ENCODE data around the gene SRBD1. TPM values are rescaled to one million over a fixed set of nuclear protein-coding genes. Genes with fewer than 3 reads are reported as not detected.

The SRBD1 gene
- total and polyA plus RNA-seq, 2 experiments from 2014 or later: 10.6 to 13.7 TPM

GRCh38 chr2:45397292-45397691 is 213.8 kb downstream of the SRBD1 start:
- no peak for DNase-seq (ENCODE audit: low read depth in 1 of 2, low spot score in 1 of 2)
- H3K27ac ChIP-seq: no peak overlapping the region
- H3K4me3 ChIP-seq: no peak overlapping the region
- no peaks in the 10 kb centered on the region for H3K9me3 ChIP-seq (ENCODE audit: low read depth)
- H3K36me3 ChIP-seq: no peaks in the 10 kb centered on the region
- no peak for TF ChIP-seq CTCF (IDR thresholded peaks at IDR 0.05; ENCODE audit: low read depth, low read length)
- H3K4me1 ChIP-seq (ENCODE audit: low read depth): peaks cover 23% of the 10 kb centered on the region
- H3K27me3 ChIP-seq: no peaks in the 10 kb centered on the region

- peaks cover 28% of the 10 kb centered on the region for H3K4me1 ChIP-seq (ENCODE audit: low read depth)
- H3K9me3 ChIP-seq (ENCODE audit: low read depth): no peaks in the 10 kb centered on the region
- no peak overlapping the region for H3K4me3 ChIP-seq
Observed at GRCh38 chr2:45396671-45397070, 214.4 kb downstream of the SRBD1 start.

GRCh38 chr2:45394842-45395241 is 216.2 kb downstream of the SRBD1 start:
- Histone ChIP-seq H3K9me3 (ENCODE audit: low read depth) (no peaks in the 10 kb centered on the region), H3K27me3 (no peaks in the 10 kb centered on the region), H3K4me3 (no peak overlapping the region), H3K4me1 (ENCODE audit: low read depth) (peaks cover 43% of the 10 kb centered on the region), H3K36me3 (no peaks in the 10 kb centered on the region), H3K27ac (no peak overlapping the region)
- no peak for TF ChIP-seq CTCF (IDR thresholded peaks at IDR 0.05; ENCODE audit: low read depth, low read length)
- peak in 1 of 2 donors; percentile 40 for DNase-seq (ENCODE audit: low read depth in 1 of 2, low spot score in 1 of 2)

More at GRCh38 chr2:45396671-45397070, 214.4 kb downstream of the SRBD1 start:
- Histone ChIP-seq H3K27me3 (no peaks in the 10 kb centered on the region), H3K36me3 (no peaks in the 10 kb centered on the region), H3K27ac (no peak overlapping the region)
- no peak for DNase-seq (ENCODE audit: low read depth in 1 of 2, low spot score in 1 of 2)
- no peak for TF ChIP-seq CTCF (IDR thresholded peaks at IDR 0.05; ENCODE audit: low read depth, low read length)

GRCh38 chr2:45394216-45394615 is 216.9 kb downstream of the SRBD1 start:
- DNase-seq (ENCODE audit: low read depth in 1 of 2, low spot score in 1 of 2): no peak
- Histone ChIP-seq H3K4me3 (no peak overlapping the region), H3K27me3 (no peaks in the 10 kb centered on the region), H3K4me1 (ENCODE audit: low read depth) (peaks cover 43% of the 10 kb centered on the region), H3K9me3 (ENCODE audit: low read depth) (no peaks in the 10 kb centered on the region), H3K36me3 (no peaks in the 10 kb centered on the region), H3K27ac (no peak overlapping the region)
- no peak for TF ChIP-seq CTCF (IDR thresholded peaks at IDR 0.05; ENCODE audit: low read depth, low read length)

- Histone ChIP-seq H3K4me3 (no peak overlapping the region), H3K27ac (no peak overlapping the region), H3K4me1 (ENCODE audit: low read depth) (peaks cover 41% of the 10 kb centered on the region), H3K9me3 (ENCODE audit: low read depth) (no peaks in the 10 kb centered on the region), H3K27me3 (no peaks in the 10 kb centered on the region), H3K36me3 (no peaks in the 10 kb centered on the region)
- no peak for TF ChIP-seq CTCF (IDR thresholded peaks at IDR 0.05; ENCODE audit: low read depth, low read length)
- peak in 1 of 2 donors; percentile 41 for DNase-seq (ENCODE audit: low read depth in 1 of 2, low spot score in 1 of 2)
Observed at GRCh38 chr2:45391866-45392265, 219.2 kb downstream of the SRBD1 start.

GRCh38 chr2:45390861-45391260 is 220.2 kb downstream of the SRBD1 start:
- Histone ChIP-seq H3K4me3 (no peak overlapping the region), H3K9me3 (ENCODE audit: low read depth) (no peaks in the 10 kb centered on the region), H3K27me3 (no peaks in the 10 kb centered on the region), H3K27ac (no peak overlapping the region), H3K36me3 (no peaks in the 10 kb centered on the region), H3K4me1 (ENCODE audit: low read depth) (peaks cover 35% of the 10 kb centered on the region)
- no peak for TF ChIP-seq CTCF (IDR thresholded peaks at IDR 0.05; ENCODE audit: low read depth, low read length)
- DNase-seq (ENCODE audit: low read depth in 1 of 2, low spot score in 1 of 2): no peak
